ENCODE data around the gene ETV3L. TPM values are rescaled to one million over a fixed set of nuclear protein-coding genes. Genes with fewer than 3 reads are reported as not detected.

ETV3L gene
- total RNA-seq, 4 donors from 2014 or later: not detected

- intact Hi-C loops (cut with DNase I; ENCODE audit: low total_unique reads): no loop called here
- WGBS, 2 donors: 69 to 91% methylated on average over 2 of the region's 2 CpGs
- H3K4me3 ChIP-seq (ENCODE audit: low read depth, poor library complexity, severe bottlenecking): no peak overlapping the region
- TF ChIP-seq CTCF (IDR thresholded peaks at IDR 0.05) (no peak), POLR2A (IDR thresholded peaks at IDR 0.05) (no peak)
- DNase-seq (ENCODE audit: low spot score in 2 of 2): no peak
Measured at GRCh38 chr1:157043685-157044084, 55.9 kb downstream of the ETV3L start.

DNA sequence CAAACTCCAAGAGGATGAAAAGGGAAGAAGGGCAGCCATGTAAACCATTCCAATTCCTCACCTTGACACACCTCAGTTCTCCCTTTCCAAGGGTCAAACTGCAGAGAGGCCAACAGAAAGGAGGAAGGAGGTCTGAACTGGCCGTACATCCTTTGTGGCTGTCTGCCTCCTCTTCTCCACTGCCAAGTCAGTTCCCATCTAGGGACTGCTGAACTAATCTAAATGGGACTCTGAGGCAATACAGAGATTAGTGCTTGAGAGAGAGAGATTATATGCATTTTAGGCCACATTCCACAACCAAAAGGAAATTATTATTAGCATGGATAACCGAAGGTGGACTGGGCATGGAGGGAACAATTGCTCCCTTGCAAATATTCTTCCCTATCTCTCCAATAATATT lies 56.8 kb downstream of the ETV3L start:
- H3K4me3 ChIP-seq (ENCODE audit: low read depth, poor library complexity, severe bottlenecking): no peak overlapping the region
- TF ChIP-seq CTCF (IDR thresholded peaks at IDR 0.05): no peak
- 41 to 55% methylated on average over 2 of the region's 2 CpGs for WGBS, 2 donors
- intact Hi-C loops (cut with DNase I; ENCODE audit: low total_unique reads): no loop called here
- DNase-seq (ENCODE audit: low spot score in 2 of 2): no peak

Other genes with a start within 250 kb of the ETV3L start
- not detected for gene INSRR, start 240.7 kb downstream of the ETV3L start, total RNA-seq
- under 1 TPM in 1 of 4 donors, not detected in 3; 0.23 TPM for gene NTRK1, start 238.9 kb downstream of the ETV3L start, total RNA-seq
- gene PEAR1, start 206.1 kb downstream of the ETV3L start, total RNA-seq: 10 to 100 TPM in 1 of 4 donors, 1 to 10 TPM in 3; 2.1 to 10.2 (median 6.6) TPM
- gene LRRC71, start 179.2 kb downstream of the ETV3L start, total RNA-seq: not detected
- 10 to 100 TPM; 16.3 to 30.9 (median 27.3) TPM for gene ARHGEF11, start 54.1 kb downstream of the ETV3L start, total RNA-seq
- 100 to 1,000 TPM in 1 of 4 donors, 10 to 100 TPM in 3; 81.2 to 117 (median 91.0) TPM for gene ETV3, start 38.6 kb upstream of the ETV3L start, total RNA-seq